GM18867 (cell line): ENCODE data around the gene ABCD3.
"Not testable (repeated sequence)": the region's sequence is repeated elsewhere in the genome, so short reads cannot be mapped to it uniquely, and the experiment has no call there.

ENCODE experiments used
- ATAC-seq: cut with Tn5 transposase; IDR thresholded peaks from one replicate; pipeline ENCODE4 v1.9.1; 2021; ENCODE audit warnings: mild to moderate bottlenecking, moderate library complexity; ENCODE audit not compliant: unreplicated experiment

The ABCD3 gene

DNA sequence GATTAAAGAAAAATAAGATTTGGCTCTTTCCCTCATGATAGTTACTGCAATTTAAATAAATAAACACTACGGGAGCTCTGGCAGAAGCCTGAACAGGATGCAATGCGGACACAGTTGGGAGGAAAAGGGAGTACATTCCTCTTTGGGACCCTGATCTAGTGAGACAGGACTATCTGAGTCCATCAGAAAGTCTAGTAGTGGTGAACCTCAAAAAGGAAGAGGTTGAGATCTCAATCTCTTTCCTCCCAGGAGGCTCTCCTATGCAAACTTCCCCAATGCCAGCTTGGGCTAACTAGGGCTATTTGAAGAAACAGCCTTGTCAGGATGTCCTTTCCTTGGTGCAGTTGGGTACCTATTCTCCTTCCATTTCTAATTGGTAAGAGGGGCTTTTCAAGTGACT, 4.9 kb upstream of the ABCD3 start:
- ATAC-seq, result no peak

DNA sequence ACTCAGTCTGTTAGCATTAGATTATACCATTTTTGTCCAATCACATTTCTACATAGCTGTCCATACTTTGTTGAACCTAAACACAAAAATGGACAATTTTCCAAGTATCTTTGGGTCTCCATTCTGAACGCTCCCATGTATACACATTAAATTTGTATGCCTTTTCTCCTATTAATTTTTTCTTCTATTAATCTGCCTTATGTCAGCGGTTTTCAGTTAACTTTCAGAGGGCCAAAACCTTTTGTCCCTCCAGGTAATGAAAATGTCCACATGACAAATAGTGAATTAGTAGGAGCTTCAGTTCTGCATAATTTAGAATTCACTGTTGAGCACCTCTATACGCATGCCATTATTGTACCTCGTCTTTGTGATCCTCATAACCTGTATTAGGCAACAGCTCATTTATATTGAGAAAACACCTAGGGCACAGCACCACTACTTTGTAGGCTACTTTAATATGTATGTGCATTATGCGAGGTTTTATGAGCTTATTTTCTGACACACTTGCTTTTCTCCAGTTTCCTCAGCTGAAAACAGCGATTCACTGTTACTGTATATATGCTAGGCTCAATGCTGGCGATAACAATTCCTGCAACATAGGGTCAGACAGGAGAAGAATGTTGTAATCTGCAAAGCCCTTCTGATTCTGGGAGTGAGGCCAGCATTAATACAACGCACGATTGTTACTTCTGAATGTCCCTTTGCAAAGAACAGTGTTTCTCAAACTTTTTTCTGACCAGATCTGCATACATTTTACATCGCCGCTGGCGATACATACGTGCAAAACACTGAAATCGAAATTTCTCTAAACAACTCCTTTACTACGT, 1.1 kb upstream of the ABCD3 start:
- no peak for ATAC-seq

DNA sequence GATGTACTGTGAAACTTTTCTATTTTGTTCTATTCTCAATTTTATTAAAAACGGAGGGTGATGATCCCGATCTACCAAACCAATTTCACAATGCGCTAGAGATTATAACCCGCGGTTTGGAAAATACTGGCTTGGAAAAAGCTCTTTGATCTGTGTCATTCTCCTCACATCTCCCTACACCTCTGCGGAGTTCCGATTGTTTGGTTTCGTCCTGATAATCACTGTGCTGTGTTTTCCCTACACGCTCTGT, 536 bp upstream of the ABCD3 start:
- no peak for ATAC-seq

DNA sequence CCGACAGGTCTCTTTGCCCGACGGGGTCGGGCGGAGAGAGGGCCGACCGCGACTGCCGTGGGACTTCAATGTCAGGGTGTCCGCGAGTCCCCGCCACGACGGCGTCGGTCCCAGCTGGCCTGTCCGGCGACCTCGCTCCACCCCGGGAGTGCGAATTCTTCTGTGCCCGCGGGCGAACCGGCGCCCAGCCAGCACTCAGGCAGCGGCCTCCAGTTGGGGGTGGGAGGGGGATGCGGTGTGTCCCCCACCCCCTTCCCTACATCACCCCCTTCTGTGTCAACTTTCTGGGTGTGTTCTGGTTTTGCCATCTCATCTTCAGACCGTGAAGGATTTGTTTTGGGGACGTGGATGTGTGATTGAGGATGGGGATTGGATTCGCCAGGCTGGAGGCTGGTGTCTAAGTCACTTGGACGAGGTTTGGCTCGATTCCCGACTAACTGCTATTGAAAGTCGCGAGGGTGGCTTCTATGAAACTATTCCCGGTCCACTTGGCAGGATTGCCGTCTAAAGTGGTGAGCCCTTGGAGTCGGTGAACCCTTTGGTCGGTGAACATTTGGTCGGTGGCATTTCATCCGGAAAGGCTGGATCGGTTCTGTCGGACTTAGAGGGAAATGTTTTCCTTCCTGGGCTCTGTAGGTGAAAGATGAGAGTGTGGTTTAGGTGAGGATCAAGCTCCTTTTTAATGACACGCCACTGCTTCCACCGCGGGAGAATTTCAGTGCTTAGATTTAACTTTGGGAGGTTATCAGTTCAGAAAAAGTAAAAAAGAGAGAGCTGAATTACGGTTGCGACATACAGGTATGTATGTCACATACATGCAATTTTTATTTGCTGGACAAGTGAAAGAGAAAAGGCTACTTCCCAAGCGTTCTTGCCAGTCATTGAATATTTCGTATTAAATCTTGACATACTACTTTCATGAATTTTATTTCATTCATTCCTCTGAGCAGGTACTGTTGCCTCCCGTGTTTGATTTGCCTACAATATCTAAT, 771 bp downstream of the ABCD3 start:
- ATAC-seq, result peak; percentile 24

DNA sequence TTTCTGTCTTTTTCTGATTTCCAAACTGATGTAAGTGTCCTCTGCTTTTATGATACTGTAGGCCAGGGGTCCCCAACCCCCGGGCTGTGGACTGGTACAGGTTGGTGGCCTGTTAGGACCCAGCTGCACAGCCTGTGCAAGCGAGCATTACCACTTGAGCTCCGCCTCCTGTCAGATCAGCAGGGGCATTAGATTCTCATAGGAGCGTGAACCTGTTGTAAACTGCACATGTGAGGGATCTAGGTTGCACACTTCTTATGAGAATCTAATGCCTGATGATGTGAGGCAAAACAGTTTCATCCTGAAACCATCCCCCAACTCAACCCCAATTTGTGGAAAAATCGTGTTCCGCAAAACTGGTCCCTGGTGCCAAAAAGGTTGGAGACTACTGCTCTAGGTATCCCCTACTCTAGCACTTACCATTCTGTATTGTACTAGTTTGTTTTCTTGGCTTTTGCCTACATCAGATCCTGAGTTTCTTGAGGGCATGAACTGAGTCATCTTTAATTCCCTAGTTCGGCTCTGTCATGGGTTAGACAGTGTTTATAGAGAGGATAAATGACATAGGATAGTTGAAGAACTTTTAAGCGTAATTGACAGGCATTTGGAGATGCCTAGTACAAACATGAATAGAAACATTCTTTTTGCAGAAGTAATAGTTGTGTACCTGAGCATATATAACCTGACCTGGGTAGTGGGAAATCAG, 4.1 kb downstream of the ABCD3 start:
- ATAC-seq, result no peak

DNA sequence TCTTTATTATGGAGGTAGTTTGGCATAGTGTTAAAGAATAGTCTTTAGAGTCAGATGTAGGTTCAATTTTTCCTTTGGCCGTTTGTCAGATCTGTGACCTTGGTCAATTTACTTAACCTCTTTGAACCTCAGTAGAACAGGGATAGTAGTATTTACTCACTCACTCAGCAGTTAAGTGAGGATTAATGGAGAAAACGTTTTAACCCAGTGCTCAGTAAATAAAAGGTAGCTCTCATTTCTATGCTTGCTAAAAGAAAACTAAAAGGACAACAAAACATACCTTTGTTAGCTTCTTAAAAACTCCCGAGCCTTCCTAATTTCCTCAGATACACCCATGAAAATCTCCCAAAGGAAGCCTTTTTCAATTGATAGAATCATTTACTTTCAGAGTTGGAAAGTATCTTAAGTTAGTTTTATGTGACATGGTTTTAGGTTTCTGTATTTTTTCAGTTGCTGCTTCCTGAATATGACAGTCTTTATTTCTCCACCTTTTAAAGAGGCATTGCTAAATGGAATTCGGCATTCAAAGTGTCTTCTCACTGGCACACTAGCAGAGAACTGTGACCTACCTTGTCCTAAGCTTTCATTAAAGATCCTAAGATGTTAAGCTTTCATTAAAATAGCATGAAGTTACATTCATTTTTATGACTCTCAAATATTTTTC, 7.8 kb downstream of the ABCD3 start:
- ATAC-seq, result no peak

DNA sequence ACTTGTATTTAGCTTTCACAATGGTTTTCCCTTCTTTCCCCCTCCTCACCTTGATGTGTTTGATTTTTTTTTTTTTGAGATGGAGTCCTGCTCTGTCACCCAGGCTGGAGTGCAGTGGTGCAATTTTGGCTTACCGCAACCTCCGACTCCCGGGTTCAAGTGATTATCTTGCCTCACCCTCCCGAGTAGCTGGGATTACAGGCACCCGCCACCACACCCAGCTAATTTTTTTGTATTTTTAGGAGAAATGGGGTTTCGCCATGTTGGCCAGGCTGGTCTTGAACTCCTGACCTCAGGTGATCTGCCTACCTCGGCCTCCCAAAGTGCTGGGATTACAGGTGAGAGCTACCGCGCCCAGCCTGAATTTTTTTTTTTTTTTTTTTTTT, 8.3 kb downstream of the ABCD3 start:
- not testable (repeated sequence) for ATAC-seq

DNA sequence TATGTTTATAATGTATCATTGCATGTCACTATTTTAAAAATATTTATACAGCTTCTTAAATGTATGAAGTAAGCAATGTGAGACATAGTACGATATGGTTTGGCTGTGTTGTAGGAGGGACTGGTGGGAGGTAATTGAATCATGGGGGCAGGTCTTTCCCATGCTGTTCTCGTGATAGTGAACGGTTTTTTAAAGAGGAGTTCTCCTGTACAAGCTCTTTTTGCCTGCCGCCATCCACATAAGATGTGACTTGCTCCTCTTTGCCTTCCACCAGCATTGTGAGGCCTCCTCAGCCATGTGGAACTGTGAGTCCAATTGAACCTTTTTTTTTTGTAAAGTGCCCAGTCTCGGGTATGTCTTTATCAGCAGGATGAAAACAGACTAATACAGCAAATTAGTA, 10.3 kb downstream of the ABCD3 start:
- ATAC-seq, result no peak

DNA sequence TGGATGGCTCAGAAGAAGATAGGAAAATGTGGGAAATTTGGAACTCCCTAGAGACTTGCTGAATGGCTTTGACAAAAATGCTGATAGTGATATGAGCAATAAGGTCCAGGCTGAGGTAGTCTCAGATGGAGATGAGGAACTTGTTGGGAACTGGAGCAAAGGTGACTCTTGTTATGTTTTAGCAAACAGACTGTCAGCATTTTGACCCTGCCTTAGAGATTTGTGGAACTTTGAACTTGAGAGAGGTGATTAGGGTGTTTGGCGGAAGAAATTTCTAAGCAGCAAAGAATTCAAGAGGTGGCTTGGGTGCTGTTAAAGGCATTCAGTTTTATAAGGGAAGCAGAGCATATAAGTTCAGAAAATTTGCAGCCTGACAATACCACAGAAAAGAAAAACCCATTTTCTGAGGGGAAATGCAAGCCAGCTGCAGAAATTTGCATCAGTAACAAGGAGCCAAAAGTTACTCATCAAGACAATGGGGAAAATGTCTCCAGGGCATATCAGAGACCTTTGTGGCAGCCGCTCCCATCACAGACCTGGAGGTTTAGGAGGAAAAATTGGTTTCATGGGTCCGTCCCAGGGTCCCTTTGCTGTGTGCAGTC, 10.8 kb downstream of the ABCD3 start:
- ATAC-seq, result not testable (repeated sequence)

DNA sequence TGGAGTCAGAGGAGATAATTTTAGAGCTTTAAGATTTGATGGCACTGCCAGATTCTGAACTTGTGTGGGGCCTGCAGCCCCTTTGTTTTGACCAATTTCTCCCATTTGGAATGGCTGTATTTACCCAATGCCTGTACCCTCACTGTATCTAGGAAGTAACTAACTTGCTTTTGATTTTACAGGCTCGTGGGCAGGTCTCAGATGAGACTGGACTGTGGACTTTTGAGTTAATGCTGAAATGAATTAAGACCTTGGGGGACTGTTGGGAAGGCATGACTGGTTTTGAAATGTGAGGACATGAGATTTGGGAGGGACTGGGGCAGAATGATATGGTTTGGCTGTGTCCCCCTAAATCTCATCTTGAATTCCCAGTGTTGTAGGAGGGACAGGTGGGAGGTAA, 11.9 kb downstream of the ABCD3 start:
- ATAC-seq, result not testable (repeated sequence)

DNA sequence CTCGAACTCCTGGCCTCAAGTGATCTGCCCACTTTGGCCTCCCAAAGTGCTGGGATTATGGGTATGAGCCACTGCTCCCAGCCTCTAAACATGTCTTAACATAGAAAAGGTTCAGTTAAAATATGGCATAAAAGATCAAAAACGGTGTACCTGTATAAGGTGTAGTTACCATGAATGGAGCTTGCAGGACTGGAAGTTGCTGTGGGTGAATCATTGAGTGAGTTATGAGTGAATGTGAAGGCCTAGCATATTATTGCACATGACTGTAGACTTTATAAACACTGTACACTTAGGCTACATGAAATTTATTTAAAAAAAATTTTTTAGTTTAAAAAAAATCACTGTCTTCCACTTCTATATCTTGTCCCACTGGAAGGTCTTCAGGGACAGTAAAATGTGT, 15.7 kb downstream of the ABCD3 start:
- no peak for ATAC-seq

DNA sequence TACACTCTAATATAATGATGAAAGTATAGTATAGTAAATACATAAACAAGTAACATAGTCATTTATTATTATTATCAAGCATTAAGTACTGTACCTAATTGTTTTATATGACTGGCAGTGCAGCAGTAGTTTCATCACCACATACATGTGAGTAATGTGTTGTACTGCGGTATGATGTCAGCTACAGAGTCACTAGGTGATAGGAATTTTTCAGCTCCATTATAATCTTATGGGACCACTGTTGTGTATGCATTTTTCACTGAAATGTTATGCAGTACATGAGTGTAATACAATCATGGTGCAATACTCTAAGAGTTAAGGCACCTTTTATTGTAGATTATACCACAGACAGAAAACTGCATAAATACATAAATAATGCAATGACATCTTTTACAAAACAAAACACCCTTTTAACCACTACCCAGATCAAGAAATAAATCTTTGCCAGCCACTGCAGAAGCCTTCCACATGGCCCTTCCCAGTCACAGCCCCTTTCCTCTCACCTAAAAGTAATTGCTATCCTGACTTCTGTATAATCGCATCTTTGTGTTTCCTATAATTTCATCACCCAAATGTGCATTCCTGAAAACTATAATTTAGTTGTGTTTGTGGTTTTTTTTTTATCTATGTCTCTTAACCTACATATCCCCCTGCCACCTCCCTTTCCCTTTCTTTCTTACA, 16.3 kb downstream of the ABCD3 start:
- no peak for ATAC-seq

DNA sequence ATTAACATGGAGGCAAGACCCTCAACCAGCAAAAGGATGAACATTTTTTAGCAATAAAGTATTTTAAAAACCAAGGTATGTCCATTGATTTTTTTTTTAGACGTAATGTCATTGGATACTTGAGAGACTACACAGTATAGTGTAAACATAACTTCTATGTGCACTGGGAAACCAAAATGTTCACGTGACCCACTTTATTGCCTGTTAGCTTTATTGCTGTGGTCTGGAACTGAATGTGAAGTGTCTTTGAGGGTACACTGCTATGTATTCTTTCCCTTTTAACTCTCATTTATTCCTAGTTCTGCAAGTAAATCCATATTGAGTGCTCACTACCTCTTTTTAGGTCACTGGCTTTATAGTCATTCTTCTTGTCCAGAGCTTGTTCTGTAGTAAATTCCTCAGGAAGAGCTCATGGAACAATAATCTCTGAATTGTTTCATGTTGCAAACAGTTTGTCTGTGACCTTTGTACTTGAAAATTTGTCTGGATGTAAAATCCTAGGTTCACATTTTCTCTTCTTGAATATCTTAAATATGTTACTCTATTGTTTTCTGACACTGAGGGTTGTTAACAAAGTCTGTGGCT, 20.6 kb downstream of the ABCD3 start:
- ATAC-seq, result no peak

DNA sequence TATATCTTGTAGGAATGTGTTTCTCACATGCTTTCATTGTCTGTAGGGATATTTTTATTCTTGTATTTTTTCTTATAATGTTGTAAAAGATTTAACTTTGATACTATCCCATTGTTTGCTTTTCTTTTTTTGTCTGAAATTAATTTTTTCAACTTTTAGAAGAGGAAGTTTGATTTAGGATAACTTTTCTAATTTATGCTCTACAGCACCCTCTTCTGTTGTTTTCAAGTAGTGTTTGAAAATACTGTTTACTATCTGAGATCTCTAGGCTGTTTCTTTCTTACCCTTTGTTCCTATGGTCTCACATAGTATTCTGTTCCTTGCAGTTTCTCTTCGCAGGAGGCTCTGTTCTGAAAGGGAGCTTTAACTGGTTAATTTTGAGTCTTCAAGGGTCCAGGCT, 21.9 kb downstream of the ABCD3 start:
- no peak for ATAC-seq

DNA sequence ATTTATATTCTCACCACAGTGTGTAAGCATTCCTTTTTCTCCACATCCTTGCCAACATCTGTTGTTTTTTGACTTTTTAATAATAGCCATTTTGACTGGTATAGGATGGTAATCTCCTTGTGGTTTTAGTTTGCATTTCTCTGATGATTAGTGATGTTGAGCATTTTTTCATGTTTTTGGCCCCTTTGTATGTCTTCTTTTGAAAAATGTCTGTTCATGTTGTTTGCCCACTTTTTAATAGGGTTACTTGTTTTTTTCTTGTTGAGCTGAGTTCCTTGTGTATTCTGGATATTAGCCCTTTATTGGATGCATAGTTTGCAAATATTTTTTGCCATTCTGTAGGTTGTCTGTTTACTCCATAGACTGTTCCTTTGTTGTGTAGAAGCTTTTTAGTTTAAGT, 24.9 kb downstream of the ABCD3 start:
- ATAC-seq, result not testable (repeated sequence)

DNA sequence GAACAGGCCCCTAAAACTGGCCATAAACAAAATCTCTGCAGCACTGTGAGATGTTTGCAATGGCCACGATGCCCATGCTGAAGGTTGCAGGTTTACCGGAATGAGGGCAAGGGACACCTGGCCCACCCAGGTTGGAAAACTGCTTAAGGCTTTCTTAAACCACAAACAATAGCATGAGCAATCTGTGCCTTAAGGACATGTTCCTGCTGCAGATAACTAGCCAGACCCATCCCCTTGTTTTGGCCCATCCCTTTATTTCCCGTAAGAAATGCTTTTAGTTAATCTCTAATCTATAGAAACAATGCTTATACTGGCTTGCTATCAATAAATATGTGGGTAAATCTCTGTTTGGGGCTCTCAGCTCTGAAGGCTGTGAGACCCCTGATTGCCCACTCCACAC, 26.6 kb downstream of the ABCD3 start:
- not testable (repeated sequence) for ATAC-seq

DNA sequence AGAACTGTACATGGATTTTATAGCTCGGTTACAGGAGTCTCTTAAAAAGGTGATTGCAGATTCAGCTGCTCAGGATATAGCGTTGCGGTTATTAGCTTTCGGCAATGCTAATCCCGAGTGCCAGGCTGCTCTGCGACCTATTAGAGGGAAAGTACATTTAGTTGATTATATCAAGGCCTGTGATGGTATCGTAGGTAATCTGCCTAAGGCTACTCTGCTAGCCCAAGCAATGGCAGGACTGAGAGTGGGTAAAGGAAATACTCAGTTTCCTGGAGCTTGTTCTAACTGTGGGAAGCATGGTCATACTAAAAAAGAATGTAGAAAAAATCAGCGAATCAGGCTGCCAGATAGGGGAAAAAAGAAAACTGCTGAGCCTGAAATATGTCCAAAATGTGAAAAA, 27.5 kb downstream of the ABCD3 start:
- ATAC-seq, result not testable (repeated sequence)

DNA sequence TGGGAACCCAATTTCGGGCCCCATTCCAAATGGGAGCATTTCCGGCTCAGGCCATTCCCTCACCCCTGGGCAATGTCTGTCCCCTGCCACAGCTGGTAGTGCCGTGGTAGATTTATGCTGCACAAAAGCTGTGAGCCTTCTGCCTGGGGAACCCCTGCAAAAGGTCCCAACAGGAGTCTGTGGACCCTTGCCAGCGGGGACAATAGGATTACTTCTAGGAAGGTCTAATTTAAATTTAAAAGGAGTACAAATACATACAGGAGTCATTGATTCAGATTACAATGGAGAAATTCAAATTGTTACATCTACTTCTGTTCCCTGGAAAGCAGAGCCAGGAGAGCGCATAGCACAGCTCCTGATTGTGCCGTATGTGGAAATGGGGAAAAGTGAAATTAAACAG, 28.0 kb downstream of the ABCD3 start:
- not testable (repeated sequence) for ATAC-seq

DNA sequence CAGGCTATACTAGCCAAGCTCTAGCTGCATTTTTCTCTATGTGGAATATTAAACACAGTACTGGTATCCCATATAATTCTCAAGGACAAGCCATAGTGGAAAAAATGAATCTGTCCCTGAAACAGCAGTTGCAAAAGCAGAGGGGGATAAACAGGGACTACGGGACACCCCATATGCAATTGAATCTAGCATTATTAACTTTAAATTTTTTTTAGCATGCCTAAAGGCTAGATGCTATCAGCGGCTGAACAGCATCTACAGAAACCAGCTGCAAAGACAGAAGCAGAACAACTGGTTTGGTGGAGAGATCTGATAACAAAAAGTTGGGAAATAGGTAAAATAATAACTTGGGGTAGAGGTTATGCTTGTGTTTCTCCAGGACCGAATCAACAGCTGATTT, 30.6 kb downstream of the ABCD3 start:
- ATAC-seq, result not testable (repeated sequence)

DNA sequence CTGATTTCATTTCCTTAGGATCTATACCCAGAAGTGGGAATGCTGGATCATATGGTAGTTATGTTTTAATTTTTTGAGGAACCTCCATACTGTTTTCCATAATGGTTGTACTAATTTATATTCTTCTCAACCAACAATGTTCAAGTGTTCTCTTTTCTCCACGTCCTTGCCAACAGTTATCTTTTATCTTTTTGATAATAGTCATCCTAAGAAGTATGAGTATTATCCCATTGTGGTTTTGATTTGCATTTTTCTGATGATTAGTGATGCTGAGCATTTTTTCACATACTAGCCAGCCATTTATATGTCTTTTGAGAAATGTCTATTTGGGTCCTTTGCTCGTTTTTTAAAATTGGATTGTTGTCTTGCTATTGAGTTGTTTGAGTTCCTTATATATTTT, 38.5 kb downstream of the ABCD3 start:
- ATAC-seq, result no peak
